NCI-H128 (cell line): Measurements from ENCODE around the gene NT5M.

ENCODE experiments used
- DNase-seq: peaks from one replicate; lab custom pipeline; 2025; ENCODE audit not compliant: unreplicated experiment; lab: John Stamatoyannopoulos, UW

The NT5M gene

DNA sequence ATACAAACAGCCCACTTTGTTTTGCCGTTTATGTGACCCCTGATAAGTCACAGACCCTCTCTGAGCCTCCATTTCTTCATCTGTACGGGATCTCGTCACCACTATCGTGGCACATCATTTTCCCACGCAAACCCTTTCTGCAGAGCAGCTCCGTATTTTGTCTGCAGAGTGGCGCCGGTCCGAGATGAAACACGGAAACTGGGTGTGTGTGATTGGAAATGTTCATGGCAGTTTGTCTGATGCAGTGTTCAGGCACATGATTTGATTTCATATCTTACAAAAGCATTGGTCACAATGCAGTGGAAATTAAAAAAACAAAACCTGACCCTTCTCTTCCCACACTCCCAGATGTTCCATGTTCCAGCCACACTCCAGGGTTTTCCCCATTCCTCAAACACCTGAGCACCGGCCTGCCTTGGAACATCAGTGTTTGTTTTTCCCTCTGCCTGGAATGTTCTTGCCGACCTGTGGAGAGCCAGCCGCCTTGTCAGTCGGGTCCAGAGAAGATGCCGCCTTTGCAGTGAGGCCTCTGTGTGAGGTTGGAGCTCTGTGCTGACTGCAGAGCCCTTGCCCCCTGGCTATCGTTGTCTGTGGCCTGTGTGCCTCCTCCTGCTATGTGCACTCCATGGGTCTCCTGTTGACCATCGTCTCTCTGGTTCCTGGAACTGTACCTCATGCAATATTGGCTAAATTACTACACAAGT lies 39.2 kb downstream of the NT5M start:
- no peak for DNase-seq

DNA sequence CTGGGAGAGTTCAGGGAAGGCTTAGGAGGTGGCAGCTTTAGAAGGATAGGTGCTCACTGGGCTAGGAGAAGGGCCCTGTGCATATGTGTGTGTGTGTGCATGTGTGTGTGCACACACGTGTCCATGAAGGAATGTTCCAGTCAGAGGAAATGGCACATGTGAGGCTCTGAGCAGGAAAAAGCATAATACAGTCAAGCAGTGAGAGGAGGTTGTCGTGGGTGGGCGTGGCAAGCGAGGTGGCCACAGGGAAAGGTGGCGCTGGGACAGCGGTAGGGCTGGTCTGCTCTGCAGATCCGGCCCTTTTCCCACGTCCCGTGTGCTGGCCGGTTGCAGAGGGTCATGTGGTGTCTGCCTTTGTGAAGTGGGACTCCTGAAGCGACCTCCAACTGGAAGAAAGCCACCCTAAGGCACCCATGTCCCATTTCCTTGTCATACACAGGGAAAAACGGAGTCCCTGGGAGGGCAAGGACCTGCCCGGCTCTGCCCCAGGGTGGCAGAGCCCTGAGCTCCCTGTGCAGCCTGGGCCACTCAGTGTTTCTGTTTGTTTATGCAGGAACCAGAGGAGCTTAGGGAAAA lies 40.1 kb downstream of the NT5M start:
- DNase-seq: no peak

DNA sequence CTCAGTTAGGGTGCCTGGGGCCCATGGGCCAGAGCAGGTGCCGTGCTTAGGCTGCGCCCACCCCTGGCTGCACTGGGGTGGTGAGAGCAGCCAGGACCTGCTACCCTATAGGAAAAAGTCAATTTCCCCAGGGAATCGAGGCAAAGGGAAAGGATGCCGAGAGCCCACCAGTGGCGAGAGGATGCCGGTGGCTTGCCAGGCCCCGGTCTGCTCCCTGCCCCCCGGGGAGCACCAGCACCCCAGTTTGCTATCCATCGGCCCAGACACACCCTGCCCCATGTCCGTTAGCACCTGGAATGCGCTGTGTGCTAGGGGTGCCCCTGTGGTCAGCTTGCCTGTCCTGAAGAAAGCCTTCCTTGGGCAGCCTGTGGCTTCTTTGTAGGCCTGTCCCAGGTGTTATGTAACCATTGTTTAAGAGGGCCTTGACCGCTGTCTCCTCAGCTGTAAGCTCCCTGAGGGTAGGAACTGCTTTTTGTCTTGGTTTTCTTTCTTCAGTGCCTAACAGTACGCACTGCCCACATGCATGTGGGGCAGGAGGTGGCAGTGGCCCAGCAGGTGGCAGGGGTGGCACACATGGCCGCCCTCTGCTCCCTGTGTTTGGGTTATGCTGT lies 40.8 kb downstream of the NT5M start:
- DNase-seq: no peak

DNA sequence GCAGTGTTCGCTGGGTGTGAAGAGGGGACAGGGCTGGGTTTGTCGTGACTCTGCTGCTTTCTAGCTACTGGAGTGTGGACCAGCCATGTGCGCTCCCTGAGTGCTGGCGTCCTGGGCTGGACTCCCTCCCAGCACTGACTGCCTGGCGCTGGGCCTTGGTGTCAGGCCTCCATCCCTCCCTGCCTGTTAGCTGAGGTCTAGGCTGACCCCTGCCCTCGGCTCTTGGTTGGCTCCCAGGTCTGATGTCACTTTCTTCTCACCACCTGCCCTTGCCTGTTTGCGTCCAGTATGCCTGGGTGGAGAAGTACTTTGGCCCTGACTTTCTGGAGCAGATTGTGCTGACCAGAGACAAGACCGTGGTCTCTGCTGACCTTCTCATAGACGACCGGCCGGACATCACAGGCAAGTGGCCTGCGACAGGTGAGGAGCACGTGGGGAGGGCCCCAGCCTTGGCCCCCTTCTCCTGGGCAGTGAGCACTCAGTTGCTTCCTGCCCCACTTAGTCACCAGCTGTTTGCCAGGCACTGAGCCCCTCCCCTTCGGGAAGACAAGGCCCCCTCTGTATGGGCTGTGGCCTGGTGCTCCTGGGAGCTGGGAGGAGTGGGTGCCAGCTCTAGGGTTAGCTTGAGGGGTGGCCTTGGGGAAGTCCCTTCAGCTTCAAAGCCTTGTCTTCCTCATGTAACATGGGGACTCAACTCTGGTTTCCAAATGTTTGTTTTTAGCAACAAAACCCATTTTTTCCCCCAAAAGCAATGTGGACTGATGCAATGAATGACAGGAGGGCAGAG lies 41.5 kb downstream of the NT5M start:
- no peak for DNase-seq

DNA sequence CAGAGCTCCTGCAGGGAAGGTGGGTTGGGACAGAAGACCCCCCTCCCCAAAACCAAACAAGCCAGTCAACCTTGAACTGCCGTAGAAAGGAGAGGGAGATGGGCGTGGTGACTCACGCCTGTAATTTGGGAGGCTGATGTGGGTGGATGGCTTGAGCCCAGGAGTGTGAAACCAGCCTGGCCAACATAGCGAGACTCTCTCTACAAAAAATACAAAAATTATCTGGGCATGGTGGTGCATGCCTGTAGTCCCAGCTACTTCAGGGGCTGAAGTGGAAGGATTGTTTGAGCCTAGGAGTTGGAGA lies 42.1 kb downstream of the NT5M start:
- no peak for DNase-seq

DNA sequence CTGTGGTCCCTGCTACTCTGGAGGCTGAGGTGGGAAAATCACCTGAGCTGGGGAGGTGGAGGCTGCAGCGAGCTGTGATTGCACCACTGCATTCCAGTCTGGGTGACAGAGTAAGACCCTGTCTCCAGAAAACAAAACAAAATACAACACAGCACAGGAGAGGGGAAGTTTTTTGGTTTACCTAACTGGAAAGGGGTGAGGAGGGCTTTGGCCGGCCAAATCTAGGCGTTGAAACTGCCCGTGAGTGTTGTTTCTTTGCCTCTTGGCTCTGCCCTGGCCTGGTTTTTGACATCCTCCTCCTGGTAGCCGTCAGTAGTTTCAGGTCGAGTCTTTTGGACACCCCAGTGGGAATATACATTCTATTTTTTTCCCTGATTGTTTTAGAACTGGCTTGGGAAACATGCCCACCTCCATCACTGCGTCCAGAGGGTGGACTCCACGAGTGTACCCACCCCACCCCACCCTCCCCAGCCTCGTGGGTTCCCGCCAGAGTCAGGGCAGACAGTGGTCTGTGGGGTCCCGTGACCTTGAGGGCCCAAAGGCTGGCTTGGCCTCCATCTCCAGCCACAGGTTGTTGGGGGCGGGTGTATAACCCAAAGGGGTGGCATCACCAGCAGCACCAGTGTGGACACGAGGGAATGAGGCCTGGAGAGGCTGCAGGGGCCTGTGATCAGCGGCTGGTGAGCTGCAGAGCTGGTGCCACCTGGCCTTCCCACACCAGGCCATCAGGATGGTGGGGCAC lies 42.7 kb downstream of the NT5M start:
- no peak for DNase-seq

DNA sequence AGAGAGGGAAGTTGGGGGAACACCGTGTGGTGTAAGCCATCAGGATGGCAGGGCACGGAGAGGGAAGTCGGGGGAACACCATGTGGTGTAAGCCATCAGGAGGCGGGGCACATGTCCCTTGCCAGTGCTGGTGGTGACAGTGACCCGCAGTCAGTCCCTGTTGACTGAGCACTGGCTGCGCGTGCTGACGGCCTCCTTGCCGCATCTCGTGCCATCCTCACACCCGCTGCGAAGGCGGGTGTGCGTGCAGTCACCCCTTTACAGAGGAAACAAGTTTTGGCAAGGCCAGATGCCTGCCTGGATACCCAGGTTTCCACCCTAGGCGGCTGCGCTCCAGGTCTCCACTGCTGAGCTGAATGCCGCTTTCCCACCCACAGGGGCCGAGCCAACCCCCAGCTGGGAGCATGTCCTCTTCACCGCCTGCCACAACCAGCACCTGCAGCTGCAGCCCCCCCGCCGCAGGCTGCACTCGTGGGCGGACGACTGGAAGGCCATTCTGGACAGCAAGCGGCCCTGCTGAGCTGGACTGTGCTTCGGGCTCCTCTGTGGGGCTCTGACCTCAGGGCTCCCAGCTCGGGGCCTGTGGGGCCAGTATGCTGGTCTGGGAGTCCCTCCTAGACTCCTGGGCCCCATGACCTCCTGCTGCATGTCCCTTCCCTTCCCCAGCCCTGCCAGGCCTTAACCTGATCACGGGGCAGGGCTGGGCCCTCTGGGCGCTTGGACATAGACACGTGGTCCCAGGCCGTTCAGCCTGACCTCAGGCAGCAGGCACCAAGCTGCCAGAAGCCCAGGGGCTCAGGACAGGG lies 43.5 kb downstream of the NT5M start:
- no peak for DNase-seq

DNA sequence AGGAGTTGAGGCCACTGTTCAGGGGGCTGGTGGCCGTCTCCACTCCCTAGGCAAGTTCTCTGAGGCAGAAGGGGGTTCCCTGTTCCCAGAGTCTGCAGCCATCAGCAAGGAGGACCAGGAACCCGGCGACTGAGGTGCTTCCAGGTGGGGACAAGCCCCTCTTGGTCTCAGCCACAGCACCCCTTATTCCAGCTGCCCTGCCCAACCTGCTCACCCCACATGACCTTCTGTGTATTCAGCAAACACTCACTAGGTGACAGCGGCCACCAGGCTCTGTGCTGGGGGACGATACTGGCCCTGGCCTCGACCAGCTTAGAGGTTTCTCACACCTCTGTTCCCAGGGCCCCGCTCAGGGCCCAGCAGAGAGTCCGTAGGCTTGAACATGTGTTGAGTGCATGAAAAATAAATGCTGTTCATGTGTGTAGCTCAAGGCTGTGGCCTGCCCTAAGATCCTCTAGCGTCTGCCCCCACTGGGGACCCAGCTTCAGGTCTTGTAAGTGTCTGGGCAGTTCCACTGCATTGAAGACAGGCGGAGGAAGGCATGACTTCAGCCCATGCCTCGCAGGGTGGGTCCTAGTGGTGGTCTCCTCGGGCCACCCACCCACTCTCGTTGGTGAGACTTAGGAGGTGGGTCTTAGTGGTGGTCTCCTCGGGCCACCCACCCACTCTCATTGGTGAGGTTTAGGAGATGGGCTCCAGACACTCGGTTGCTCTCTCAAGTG lies 44.2 kb downstream of the NT5M start:
- DNase-seq: no peak

DNA sequence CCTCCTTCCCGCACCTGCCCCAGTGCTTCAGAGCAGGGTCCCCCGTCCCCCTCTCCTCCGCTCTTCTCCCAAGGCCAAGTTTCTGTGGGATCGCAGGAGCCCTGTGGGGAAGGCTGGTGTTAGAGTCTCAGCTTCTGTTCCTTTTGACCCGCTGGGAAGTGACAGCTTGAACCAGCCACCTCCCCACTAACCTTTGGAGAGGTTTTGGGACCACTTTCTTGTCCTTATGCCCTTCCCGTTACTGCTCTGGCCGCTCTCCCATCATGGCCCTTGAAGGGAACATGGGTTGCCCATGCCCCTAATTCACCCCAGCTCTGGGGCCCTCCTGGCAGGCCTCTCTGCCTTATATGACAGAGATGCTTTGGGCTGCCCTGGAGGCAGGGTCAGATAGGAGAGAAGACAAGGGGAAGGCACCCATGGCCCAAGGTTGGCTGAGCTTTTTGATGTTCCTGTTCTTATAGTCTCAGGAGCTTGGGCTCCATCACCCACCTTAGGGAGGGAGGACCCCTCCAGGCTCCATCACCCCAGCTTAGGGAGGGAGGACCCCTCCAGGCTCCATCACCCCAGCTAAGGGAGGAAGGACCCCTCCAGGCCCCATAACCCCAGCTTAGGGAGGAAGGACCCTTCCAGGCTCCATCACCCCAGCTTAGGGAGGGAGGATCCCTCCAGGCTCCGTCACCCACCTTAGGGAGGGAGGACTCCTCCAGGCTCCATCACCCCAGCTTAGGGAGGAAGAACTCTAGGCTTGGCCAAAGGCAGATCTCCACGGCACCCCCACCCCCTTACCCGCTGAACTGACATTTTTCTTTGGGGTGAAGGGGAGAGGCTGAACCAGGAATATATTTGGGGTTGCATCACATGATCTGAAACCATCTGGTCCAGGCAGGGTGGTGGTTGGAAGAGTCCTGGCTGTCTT lies 45.0 kb downstream of the NT5M start:
- DNase-seq: no peak

DNA sequence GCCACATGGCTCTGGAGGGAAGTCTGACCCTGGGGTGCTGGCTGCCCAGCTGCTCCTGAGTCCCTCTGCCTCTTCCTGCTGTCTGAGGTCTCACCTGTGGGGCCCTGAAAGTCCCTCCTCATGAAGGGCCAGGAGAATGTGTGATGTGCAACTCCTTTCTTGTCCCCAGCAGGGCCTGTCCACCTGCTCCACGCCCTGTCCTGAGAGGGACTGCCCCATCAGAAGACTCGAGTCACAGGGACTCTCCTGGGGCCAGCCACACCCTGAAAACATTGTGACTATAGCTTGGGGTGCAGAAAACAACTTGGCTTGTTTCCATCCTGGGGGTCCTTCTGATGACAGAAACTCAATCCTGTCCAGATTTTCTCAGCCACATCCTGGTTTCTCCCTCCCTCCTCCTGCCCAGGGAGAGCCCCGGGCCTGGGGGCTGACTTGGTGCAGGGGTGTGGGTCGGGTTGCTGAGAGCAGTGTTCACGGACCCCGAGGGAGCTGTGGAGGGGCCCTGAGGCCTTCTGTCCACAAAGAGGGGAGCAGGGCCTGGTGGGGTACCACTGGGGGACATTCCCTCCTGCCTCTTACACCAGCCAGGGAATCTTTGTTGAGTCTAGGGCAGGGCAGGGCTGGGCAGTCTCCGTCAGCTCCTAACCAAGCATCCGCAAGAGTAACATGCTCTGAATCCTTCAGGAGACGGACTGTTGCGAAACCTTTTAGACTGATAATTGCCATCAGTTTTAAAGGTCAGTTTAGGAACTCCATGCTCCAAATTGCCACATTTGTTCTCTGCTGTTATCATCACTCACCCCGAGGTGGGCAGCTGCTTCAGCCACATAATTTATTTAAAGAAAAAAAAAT lies 45.9 kb downstream of the NT5M start:
- DNase-seq: no peak

DNA sequence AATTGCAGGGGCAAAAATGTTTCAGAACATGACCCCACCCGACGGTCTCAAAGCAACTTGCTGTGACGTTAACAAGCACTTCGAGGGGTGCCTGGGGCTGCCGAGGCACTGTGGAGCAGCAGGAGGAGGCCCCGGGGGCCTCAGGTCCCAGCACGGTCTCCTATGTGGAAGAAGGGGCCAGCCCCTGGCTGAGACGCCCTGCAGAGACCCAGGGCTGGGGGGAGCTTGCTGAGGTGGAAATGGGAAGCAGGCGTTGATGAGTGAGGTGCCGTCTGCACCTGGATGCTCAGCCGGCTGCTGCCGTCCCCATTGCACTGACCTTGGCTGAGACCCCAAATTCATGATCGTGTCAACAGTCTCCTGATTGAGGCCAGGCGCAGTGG lies 46.5 kb downstream of the NT5M start:
- no peak for DNase-seq

DNA sequence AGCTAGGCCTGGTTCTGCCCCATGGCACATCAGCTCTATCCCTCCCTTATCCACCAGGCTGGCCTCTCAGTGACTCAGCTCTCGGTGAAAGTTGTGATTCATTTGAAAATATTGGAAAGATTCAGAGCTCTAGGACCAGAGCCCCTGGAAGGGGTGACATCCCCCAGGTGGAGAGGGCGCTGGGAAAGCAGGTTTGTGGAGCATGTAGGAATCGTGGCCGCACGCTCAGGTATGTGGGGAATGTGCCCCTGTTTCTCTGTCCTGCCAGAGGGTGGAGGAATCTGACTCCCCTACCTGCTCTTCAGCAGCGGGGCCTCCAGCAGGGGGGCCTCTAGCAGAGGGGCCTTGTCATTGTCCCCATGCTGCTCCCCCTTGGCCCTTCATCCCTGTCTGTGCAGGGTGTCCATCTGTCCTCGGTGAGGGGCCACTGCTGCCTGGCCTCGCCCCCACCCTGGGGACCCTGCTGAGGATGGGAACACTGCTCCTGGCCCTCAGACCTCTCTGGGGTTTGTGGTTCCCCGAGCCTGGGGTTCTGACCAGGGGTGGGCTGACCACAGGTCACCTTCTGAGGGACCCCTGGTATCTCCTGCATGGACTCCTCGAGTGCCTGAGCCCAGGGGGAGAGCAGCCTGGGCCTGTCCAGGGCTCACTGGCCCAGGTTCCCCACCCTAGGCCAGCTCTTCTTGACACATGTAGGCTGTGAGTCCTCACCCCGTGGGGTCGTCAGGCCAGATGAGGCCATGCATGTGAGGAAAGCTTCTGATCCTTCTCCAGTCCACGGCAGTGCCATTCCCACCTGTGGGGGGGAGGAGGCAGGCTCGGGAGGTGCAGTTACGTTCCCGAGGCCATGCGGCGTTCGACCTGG lies 47.5 kb downstream of the NT5M start:
- DNase-seq: no peak

DNA sequence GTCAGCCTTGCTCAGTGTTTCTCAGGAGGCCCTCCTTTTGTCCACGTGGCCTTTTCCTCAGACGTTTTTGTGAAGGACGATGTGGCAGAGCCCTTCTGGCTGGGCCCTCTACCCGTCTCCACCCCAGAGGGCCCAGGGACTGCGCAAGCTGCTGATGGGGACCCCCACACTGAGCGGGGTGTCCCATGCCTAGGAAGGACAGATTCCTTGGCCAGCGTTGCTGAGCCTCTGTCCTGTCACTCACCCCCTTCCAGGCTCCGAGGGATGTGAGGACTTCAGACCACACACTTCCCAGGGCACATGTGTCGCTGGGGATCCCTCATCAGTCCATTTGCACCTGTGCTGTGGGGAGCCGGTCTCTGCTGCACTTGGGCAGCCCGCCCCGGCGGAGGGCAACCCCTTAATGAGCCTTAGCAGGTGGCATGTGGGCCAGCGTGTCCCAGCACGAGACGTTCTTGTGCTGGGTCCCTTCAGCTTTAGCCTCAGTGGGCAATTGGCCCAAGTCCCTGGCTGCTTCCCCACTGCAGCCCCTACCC lies 48.3 kb downstream of the NT5M start:
- DNase-seq: no peak

DNA sequence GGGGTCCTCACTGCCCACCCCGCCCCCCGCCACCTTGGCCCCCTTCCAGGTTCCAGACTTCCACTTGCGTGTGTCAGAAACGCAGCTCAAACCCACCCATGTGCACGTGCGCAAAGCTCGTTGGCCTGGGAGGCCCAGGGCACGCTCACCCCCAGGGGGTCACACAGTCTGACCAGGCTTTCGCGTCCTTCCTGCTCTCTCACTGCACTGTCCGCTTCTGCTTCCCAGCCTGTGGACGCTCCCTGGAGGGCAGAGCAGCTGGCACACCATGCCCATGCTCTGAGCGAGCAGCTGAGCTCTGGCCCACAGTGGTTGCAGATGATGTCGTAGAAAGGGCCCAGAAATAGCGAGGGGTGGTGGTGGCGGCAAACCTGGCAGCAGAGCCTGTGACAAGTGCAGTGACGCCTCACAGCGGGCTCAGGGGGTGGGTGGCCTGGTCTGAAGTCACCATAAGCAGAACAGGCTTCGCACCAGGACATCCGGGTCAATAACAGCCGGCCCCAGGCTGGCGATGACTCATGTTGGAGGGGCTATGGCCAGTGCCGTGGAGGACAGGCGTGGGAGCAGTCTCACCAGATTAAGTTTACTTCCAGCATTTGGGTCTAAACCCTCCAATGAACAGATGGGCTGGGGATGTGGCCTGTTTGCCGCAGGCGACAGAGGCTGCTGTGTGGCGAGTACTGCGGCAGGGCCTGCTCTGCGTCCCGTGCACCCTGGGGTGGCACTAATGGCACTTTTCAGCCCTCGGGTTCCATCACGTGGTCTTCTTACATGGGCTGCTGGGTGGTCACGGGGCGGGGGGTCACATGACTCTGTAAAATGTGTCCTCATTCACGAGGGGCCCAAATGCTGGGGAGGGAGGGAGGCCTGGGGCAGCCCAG lies 49.0 kb downstream of the NT5M start:
- DNase-seq: no peak

DNA sequence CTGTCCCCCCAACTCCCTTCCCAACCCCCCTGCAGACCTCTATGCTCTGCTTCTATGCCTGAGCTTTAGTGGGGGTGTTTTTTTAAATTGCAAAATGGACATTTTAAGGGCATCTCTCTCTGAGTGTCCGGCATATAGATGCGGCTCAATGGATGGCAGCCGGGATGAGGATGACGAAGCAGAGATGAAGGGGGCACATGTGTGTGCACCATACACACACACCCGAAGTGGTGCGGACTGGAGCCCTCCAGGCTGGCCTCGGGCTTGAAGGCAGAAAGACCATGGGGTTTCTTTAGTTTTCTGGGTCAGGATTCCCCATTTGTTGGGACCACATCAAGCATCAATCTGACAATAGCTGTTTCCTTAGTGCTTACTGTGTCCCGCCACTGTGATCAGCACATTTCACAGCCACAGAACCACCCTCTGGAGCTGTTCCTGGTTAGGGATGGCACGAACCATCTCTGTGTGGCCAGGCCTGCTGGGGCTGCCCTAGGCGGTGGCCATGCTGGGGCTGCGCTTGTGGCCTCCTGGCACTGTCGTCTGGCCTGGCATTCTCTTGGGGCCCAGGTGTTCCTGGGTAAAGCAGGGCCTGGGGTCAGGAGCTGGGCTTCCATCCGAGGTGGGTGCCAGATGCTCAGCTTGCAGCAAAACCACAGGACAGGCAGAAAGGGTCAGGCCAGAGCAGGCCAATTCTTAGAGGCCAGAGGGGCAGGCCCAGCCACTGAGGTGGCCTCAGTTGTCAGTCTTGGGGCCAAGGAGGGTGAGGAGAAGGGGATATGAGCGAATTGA lies 49.9 kb downstream of the NT5M start:
- DNase-seq: no peak
